Muscle layer of colon (tissue), 2 donors: ENCODE data around the gene PLEKHA8.
A peak's percentile ranks its signal among the peaks of the same experiment; 100 is the strongest.

Experiments
- H3K27ac ChIP-seq: one replicate; pipeline ENCODE4 v1.7.0; 2013; ENCODE audit warnings: low read depth, mild to moderate bottlenecking, low read length, moderate library complexity
- H3K27me3 ChIP-seq, 2 donors: one replicate each; pipeline ENCODE4 v1.7.0; 2013; ENCODE audit warnings: low read length in 2 of 2, mild to moderate bottlenecking in 2 of 2; ENCODE audit not compliant: insufficient read depth in 2 of 2, control insufficient read depth in 1 of 2
- H3K36me3 ChIP-seq: one replicate; pipeline ENCODE4 v1.7.0; 2013; ENCODE audit warnings: mild to moderate bottlenecking, low read length; ENCODE audit not compliant: insufficient read depth
- H3K4me1 ChIP-seq: one replicate; pipeline ENCODE4 v1.7.0; 2013; ENCODE audit warnings: mild to moderate bottlenecking, low read length; ENCODE audit not compliant: insufficient read depth
- H3K4me3 ChIP-seq, 2 donors: one replicate each; pipeline ENCODE4 v1.7.0; 2013; ENCODE audit warnings: low read length in 2 of 2, low read depth in 1 of 2, mild to moderate bottlenecking in 1 of 2, moderate library complexity in 1 of 2
- H3K9ac ChIP-seq: one replicate; pipeline ENCODE4 v1.7.0; 2013; ENCODE audit warnings: low read length
- H3K9me3 ChIP-seq: one replicate; pipeline ENCODE4 v1.7.0; 2013; ENCODE audit warnings: mild to moderate bottlenecking, low read length
- donor health status: abdominal sarcoma.
- donor health status: Adenocarcinoma of cecum.

The PLEKHA8 gene

DNA sequence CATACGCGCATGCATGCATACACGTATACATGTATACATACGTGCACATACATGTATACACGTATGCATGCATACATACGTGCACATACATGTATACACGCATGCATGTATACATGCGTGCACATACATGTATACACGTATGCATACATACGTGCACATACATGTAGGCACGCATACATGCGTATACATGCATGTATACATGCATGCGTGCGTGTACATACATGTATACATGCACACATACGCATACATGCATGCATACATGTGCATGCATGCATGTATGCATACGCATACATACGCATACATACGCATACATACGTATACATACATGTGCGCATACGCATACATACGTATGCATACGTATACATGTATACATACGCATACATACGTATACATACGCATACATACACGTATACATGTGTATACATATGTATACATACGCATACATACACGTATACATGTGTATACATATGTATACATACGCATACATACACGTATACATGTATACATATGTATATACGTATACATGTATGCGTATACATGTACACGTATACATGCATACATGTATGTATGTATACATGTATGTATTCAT is 87.6 kb downstream of the PLEKHA8 start:
- H3K36me3 ChIP-seq, result no peaks in the 10 kb centered on the region
- H3K27ac ChIP-seq, result no peak overlapping the region
- H3K4me1 ChIP-seq, result no peaks in the 10 kb centered on the region
- H3K9me3 ChIP-seq, result no peaks in the 10 kb centered on the region
- H3K9ac ChIP-seq, result no peak overlapping the region
- H3K27me3 ChIP-seq, result no peaks in the 10 kb centered on the region
- no peak overlapping the region for H3K4me3 ChIP-seq

DNA sequence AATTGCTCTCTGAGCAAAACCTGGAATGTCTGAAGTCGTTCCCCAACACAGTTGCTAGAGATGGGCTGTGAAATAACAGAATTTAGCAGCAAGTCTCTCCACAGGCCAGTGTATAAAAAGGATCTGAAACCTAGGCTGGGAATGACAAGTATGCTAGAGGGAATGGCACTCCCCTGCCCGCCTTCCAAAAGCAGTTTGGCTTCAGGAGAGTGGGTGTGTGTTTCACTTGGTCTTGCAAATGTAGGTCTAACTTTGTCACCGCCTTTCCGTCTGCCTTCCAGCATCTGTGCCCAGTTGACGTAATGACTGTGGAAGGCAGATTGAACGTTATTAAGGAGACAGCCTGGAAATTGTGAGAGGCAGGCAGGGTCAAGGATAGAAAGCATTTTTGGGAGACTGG is 88.6 kb downstream of the PLEKHA8 start:
- Histone ChIP-seq H3K4me3 (no peak overlapping the region), H3K27ac (no peak overlapping the region), H3K9ac (no peak overlapping the region)

DNA sequence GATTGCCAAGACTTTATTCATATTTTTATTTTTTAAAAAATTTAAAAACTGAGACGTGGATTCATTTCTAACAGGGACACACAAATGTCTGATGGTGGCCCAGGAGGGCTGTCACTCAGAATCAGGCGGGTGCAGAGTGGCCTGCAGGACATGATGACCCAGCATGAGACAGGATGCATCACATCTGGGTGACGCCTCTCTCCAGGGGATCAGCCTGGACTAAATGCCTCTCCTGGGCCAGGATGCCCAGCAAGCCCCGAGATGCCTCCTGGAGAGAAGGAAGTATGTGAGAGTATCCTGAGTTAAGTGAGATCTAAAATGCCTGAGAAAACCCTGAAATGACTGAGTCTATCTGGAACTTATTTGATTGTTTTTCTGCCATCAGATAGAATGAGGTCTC is 89.7 kb downstream of the PLEKHA8 start:
- Histone ChIP-seq H3K27ac (no peak overlapping the region), H3K4me3 (no peak overlapping the region), H3K36me3 (no peaks in the 10 kb centered on the region), H3K4me1 (no peaks in the 10 kb centered on the region), H3K9me3 (no peaks in the 10 kb centered on the region), H3K9ac (no peak overlapping the region), H3K27me3 (no peaks in the 10 kb centered on the region)

More for the DNA sequence above, 88.6 kb downstream of the PLEKHA8 start:
- H3K9me3 ChIP-seq, result no peaks in the 10 kb centered on the region
- no peaks in the 10 kb centered on the region for H3K4me1 ChIP-seq
- no peaks in the 10 kb centered on the region for H3K27me3 ChIP-seq
- no peaks in the 10 kb centered on the region for H3K36me3 ChIP-seq

DNA sequence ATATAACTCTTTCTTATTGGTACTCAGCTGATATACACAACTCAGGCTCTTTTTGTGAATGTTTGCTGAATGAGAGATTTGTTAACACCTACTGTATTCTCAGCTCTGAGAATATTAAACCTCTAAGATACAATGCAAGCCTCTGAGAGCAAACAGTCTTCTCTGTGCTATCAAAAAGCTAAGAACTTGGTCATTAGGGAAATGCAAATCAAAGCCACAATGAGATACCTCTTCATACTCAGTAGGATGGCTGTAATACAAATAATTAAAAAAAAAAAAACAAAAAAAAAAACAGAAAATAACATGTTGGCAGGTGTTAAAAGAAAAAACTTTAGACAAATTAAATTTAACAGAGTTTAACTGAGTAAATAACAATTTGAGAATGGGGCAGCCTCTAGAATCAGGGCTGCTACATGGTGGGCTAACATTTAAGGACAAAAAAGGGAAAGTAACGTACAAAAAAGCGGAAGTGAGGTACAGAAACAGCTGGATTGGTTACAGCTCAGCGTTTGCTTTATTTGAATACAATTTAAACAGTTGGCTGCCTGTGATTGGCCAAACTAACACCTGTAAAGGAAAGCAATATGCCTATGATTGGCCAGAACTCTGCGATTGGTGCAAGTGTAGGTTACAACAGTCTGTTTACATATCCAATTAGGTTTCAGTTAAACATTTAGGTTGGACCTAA is 91.8 kb downstream of the PLEKHA8 start:
- Histone ChIP-seq H3K27ac (no peak overlapping the region), H3K4me3 (no peak overlapping the region), H3K9me3 (no peaks in the 10 kb centered on the region), H3K9ac (no peak overlapping the region), H3K4me1 (no peaks in the 10 kb centered on the region), H3K36me3 (no peaks in the 10 kb centered on the region), H3K27me3 (no peaks in the 10 kb centered on the region)

DNA sequence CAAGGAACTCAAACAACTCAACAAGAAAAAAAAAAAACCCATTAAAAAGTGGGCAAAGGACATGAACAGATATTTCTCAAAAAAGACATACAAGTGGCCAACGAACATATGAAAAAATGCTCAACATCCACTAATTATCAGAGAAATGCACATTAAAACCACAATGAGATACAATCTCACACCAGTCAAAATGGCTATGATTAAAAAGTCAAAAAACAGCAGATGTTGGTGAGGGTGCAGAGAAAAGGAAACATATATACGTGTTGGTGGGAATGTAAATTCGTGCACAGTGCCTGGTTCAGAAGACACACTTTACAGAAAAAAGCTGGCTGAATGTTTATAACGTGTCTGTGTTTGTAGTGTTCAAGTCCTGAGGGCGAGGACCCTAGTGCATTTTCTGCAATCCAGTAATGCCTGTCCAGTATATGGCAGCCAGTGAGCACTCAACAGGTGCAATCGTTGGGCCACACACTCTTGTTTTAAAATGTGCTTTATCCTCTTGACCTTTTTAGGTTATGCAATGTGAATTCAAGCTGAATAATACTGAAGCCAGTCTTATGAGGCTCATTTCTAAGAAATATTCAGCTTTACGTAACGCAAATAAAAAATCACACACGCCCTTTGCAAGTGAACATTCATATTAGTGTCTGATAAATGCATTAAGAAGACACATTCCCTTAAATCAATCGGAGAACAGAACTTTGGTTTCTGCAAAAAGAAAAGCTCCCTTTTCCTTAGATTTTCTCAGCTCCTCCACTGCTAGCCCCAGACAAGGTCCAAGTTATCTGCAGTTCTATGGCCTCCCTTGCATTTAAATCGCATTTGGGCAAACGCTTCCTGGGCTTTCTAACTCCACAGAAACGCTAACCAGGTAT is 105.8 kb downstream of the PLEKHA8 start:
- H3K27me3 ChIP-seq, result no peaks in the 10 kb centered on the region
- no peak overlapping the region for H3K9ac ChIP-seq
- H3K9me3 ChIP-seq, result no peaks in the 10 kb centered on the region
- peak overlapping the region; percentile 75 for H3K27ac ChIP-seq
- H3K36me3 ChIP-seq, result no peaks in the 10 kb centered on the region
- H3K4me3 ChIP-seq, result peak overlapping the region; percentile 33 to 49
- H3K4me1 ChIP-seq, result peaks cover 14% of the 10 kb centered on the region

DNA sequence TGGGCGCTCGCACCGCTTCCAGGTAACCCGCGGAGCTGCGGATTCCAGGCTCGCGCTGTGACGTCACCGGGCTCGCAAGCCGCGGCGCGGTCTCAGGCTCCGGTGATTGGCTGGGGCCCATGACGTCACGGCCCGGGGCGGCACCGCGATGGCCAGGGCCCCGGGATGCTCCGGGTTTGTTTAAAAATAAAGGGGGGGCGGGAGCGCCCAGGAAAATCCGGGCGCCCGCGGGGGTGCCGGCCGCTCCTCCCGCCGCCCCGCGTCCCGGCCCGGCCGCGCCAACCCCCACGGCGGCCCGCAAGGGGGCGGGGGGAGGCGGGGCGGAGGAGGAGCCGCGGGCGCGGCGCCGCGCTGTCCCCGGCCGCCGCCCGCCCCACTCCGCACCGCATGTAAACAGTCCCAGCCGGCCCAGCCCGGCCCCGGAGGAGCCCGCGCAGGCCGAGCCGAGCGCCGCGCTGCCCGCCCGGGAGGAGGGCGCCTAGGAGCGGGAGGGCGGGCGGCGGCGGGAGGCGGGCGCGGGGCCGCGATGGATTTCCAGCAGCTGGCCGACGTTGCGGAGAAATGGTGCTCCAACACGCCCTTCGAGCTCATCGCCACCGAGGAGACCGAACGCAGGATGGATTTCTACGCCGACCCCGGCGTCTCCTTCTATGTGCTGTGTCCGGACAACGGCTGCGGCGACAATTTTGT is 106.5 kb downstream of the PLEKHA8 start, which contains the start of gene MTURN:
Gene MTURN, plus strand, starts transcription at position 376 of the 690 bp plus-strand sequence. Its CDS starts 151 bp downstream, at position 527.
- H3K27ac ChIP-seq, result peak within 1 kb of the TSS; percentile 81
- H3K4me1 ChIP-seq, result peaks cover 17% of the 10 kb centered on the region
- H3K27me3 ChIP-seq, result no peaks in the 10 kb centered on the region
- H3K36me3 ChIP-seq, result no peaks in the 10 kb centered on the region
- H3K4me3 ChIP-seq, result peak within 1 kb of the TSS; percentile 53 to 85
- peak within 1 kb of the TSS; percentile 68 for H3K9ac ChIP-seq
- no peaks in the 10 kb centered on the region for H3K9me3 ChIP-seq

DNA sequence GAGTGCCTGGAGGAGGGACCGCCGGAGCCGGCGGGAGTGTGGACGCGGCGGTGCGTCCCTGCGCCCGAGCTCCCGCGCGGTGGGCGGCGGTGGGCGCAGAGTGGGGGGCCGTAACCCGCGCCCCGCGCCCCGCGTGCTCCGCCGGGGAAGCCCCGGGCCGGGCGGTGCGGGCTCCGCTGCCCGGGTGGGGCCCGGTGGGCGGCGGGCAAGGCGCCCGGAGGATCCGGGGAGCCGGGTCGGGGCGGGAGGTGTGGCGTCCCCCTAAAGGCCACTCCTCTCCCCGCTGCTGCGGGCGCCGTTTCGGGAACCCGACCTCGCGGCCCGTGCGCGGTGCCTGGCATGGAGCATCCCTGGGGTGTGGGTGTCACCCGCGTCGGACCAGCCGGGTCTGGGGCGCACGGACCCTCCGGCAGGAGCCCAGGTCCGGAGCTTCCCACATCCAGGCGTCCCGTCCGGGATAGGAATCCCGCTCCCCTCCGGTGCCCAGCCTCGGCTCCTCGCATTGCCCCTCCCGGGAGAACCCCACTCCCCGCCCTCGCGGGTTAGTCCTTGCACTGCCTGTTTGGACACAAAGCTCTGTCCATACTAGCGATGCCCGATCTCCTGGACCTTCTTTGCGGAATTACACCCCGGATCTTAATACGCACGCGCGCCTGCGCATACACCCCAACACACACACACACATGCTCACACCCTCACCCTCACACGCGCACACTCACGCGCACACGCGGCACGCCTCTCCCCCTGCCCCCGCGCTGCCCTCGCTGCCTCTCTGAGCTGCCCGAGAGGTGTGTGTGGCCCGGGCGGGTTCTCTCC is 107.3 kb downstream of the PLEKHA8 start:
- Histone ChIP-seq H3K9ac (peak overlapping the region; percentile 68), H3K27me3 (no peaks in the 10 kb centered on the region), H3K9me3 (no peaks in the 10 kb centered on the region), H3K4me1 (peaks cover 21% of the 10 kb centered on the region), H3K4me3 (peak overlapping the region; percentile 53 to 85), H3K27ac (peak overlapping the region; percentile 81), H3K36me3 (no peaks in the 10 kb centered on the region)

DNA sequence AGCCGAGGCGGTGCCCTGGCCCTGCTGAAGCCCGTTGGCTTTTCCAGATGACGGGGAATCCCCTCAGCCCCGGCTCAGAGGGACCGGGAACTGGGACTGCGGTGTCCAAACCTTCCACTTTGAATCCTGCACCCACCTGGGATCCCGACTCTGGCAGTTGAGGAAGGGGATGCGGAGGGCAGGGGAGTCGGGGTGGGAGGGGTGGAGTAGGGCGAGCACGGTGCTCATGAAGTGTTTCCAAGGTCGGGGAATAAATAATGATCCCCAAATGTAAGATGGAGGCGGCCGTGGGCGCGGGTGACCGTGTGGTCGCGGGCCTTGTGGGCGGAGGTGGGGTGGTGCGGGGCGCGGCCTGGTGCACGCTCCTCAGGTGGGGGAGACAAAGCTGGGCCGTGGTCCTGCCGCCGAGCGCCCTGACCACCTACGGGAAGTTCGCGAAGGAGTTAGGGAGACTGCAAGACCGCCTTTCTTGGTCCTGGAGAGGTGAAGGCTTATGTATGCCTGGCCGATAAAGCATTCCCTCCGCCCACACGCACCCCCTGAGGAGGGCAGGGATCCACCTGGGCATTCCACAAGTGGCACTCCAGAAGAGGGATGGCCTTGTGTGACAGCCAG is 108.0 kb downstream of the PLEKHA8 start:
- Histone ChIP-seq H3K4me3 (peak overlapping the region; percentile 53 to 85), H3K27me3 (no peaks in the 10 kb centered on the region), H3K4me1 (peaks cover 21% of the 10 kb centered on the region), H3K27ac (peak overlapping the region; percentile 75), H3K9me3 (no peaks in the 10 kb centered on the region), H3K9ac (peak overlapping the region; percentile 68), H3K36me3 (no peaks in the 10 kb centered on the region)

DNA sequence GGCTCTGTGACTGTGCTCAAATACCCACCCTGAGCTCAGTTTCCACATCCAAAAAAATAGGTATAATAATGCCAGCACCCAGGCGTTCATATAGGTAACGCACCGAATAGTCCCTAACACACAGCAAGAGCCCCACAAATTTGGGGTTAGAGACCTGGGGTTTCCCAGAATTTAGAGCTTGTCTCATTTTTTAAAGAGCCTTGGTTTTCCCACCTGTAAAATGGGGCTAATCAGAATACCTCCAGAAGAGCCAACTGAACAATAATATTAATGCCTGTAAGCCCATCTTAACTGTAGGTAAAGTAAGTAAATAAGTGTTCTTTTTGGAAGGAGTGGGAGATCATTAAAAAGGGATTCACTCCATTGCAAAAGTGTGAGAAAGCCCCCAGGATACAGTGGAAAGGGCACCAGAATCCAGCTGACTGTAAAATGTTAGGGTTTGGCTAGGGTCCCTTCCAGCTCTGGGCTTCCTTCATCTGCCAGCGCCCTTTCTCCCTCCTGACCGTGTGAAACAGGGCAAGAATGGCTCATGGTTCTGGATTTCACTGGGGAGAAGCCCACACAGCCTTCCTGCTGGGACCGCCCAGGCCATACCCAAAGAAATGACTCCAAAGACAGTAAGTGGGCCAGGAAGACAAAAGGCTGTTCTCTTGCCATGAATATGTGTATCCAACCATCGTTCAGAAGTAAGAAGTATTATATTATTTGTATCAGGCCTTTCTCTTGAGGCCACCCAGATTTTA is 108.7 kb downstream of the PLEKHA8 start:
- peaks cover 27% of the 10 kb centered on the region for H3K4me1 ChIP-seq
- H3K27ac ChIP-seq, result no peak overlapping the region
- peak overlapping the region; percentile 53 to 85 for H3K4me3 ChIP-seq
- H3K27me3 ChIP-seq, result no peaks in the 10 kb centered on the region
- H3K36me3 ChIP-seq, result no peaks in the 10 kb centered on the region
- H3K9ac ChIP-seq, result peak overlapping the region; percentile 68
- H3K9me3 ChIP-seq, result no peaks in the 10 kb centered on the region
